GM18511 (cell line): Measurements from ENCODE around the gene LSAMP.

ENCODE experiments used
- ATAC-seq: cut with Tn5 transposase; IDR thresholded peaks from one replicate; pipeline ENCODE4 v1.9.1; 2021; ENCODE audit warnings: mild to moderate bottlenecking, moderate library complexity; ENCODE audit not compliant: unreplicated experiment

LSAMP gene

GRCh38 chr3:116445311-116445841 is at the start of gene LSAMP:
LSAMP (minus strand) TSS chr3:116445487.
- ATAC-seq = no peak

- ATAC-seq = peak; percentile 56
Measured at GRCh38 chr3:116492379-116492778, 47.1 kb upstream of the LSAMP start.

DNA sequence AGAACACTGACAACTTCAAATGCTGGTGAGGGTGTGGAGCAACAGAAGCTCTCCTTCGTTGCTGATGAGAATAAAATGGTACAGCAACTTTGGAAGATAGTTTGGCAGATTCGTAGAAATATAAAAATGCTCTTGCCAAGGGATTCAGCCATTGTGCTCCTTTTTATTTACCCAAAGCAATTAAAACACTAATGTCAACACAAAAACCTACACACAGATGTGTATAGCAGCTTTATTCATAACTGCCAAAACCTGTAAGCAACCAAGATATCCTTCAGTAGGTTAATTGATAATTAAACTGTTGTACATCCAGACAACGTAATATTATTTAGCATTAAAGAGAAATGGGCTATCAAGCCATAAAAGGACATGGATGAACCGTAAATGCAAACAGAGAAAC is 37.8 kb upstream of the LSAMP start:
- ATAC-seq = no peak

GRCh38 chr3:116476691-116477090 is 31.4 kb upstream of the LSAMP start:
- no peak for ATAC-seq

DNA sequence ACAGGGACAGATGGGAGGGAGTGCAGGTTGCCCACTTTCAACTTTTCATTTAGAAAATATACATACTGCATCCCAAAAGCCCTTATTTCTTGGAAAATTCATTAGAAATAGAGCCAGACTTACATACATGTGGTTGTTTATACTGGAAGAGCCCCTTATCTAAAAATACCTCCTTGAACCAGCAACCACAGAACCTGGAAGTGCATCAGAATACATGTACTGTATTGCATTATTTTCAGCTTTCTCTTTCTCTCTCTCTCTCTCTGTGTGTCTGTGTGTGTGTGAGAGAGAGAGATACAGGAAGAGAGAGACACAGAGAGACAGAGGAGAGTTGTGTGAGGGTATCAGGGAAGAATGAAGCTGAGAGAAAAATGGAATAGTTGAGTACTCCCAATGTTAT is 29.5 kb upstream of the LSAMP start:
- ATAC-seq = no peak

DNA sequence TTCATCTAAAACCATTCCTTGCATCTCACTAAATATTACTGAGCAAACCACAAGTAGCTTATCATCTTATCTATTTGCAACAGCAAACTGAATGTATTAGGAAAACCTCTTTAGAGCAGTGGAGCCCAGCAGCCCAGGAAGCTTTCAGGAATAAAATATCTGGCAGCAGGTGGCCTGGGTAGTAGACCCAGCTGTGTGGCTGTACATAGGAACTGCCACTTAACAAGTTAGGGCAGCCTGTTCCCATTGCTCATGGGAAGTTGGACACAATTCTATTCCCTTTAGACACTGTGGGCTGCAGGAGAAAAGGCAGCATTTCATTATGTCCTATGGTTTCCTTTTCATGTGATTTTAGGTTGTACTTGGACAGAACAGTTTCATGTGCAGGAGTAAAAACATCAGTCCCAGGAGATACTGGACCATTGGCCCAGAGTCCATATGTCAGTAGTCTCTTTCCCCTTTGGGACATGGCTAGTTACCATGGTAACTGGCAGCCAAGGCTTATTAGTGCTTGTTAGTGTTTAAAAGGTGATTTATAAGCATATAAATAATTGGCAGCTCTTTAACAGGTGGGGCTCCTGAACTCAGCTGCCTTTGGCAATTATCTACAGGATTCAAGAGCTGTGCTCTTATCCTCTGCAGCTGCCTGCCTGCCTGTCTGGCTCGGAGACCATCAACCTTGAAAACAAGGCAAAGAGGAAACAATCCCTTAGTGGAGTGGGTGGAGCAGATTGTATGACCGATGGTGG is 28.9 kb upstream of the LSAMP start:
- no peak for ATAC-seq

GRCh38 chr3:116473602-116474001 is 28.3 kb upstream of the LSAMP start:
- ATAC-seq = no peak

DNA sequence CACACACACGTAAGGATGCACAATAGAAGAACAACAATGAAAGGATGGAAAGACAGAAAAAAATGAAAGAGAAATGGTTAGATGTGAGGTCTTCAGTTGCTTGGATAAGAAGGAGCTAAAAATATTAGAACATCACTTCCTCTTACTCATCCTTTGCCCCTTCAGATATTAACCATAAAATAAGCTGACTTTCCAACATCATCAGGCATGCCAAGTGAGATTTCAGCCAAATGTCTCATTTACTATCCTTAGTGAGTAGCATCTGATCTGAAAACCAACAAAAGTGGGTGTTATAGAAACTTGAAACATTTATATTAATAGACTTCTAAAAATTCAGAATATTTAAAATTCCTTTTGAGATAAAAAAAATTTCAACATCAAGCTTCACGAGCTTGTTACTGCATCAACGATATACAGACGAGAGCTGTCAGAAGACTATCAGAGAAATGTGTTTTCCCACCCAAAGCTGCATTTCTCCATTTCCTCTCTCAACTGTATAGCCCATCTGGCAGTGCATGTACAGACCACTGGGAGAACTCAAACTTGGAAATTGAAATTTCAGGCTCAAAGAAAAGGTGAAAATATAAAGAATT is 25.4 kb upstream of the LSAMP start:
- no peak for ATAC-seq

DNA sequence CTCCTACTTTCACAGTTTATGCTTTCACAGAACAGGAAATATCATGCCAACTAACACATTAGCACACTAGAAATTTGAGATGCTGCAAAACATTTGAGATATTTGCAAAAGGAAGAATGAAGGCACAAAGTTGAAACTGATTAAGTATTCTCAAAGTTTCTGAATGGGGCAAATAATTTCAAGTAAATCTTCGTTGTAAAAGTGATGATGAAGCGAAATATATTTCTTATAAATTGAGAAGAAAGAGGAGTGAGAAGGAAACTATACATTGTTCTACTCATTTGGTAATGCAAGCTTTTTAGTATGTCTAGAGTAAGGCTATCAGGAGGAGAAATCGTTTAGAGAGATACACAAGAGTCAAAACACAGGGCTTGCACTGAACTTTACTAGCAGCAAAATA is 24.3 kb upstream of the LSAMP start:
- ATAC-seq = no peak

DNA sequence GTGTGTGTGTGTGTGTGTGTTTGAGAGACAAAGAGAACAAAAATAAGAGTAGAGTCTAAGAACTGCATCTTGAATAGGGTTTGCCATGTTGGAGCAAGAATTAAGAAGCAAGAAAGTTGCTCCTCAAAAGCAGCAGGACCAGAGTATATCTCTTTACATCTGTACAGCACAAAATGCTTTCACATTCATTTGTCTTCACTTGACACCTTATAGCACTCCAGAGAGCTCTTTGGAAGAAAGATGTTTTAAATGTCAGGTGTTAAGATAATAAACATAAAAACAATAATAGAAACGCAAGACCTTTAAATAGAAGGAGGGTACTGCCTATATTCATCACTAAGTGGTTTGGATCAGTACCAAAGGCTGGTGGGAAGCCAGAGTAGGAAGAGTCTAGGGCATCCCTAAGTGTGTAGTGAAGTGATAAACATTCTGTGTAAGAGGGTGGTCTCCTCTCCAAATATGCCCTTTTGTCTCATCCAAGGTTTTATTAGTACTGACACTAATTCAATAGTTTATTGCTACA is 19.1 kb upstream of the LSAMP start:
- ATAC-seq = no peak

DNA sequence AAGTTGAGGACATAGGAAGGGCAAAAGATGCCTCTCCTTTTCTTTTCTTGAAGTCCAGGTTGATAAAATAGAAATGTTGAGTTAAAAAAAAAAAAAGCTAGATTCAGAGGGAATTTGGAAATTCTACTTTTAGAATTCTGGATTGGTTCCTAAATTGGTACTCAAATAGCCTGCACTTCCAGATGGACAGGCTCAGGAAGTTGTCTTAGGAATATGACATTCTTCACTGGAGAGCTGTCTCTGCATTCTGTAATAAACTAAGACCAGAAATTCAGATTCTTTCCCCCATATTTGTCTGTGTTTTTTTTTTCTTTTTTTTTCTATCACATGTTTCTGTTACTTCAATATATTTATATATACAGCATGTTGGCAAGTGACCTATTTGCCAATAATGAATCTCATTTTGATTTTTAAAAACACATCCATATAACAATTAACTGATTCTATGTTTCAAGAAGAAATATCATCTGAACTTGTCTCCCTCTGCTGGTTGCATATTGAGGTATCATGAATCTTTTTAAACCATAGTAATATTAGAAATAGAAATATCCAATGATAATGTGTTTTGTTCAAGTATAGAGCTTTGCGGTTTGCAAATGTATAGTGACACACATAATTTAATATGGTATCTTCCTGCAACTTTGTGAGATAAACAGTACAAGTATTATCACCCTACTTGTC is 8.5 kb upstream of the LSAMP start:
- ATAC-seq = no peak

DNA sequence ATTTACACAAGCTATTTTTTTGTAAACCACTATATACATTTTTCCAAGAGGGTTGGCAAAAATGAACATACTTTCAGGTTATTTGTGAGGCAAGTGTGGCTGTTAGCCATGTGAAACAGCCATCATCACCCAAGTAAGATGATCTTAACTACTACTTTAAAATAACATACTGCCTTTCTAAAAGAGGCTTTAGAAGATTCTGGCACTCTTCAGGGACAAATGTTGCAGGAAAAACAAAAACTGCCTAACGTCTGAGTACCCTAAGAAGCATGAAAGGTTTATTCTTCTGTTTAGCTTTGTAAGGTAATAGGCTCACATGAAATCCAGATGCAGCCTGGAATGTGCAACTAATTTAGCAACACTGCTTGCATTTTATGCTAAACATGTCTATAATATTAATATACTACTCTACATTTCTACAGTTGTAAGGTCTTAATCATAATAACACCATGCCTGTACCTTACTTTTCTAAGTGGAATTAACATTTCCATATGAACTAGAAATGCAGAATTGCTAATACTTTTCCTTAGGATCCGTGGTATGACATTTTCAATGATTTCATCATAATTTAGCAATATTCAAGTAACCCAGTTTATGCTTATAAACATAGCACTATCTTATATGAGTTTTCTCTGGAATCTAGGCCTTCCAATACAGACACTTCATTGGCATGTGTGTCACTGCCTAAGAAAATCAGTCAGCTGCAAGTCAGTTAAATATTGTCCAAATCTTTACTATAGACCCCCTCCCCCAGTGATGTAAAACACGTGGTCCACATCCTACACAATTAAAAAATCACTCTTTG is 4.5 kb upstream of the LSAMP start:
- ATAC-seq = no peak

DNA sequence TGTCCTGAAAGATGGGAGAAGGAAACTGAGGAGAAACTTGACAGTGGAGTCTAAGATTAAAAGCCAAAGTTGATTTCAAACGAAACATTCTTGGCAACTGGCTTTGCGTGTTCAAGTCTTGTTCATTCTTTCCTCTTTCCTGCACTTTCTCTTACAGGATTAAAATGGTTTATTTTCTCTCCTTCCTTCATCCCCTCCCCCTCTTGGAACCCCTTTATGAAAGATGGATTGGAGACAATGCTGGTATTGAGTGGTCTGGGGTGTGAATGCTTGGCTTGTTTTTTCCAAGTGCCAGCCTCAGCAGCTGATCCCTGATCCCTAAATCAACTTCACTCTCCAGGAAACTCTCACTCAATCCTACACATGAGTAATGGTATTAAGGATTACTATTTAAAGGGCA is 703 bp upstream of the LSAMP start:
- ATAC-seq = no peak

- no peak for ATAC-seq
Measured at GRCh38 chr3:116444819-116445310, 422 bp downstream of the LSAMP start.

DNA sequence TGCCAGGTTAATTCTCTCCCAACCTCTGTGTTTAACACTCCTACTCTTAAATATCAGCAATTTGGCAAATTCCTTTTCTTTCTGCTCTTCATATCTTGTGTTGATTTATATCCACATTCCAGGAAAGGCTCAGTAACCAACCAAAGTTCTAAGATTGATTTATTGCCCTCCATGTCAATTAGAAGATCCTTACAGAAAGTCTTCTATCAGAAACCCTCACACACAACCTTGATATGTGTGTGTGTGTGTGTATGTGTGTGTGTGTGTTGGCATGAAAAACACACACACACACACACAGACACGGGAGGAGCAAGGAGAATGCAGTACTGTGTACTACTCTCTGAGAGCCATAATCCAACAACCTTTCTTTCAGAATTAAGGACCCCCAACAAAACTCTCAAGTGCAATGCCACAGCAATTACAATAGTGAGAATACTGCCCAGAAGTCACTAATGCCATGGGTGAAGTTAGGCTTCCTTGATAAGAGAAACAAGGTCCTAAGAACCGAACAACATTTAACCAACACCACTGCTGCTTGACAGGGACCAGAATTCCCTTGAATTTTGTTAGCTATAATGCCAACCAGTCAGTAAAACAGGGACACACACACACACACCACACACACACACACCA is 1.1 kb downstream of the LSAMP start:
- no peak for ATAC-seq

GRCh38 chr3:116443191-116443661 is 2.1 kb downstream of the LSAMP start:
- no peak for ATAC-seq

- no peak for ATAC-seq
Measured at GRCh38 chr3:116442331-116443021, 2.8 kb downstream of the LSAMP start.

DNA sequence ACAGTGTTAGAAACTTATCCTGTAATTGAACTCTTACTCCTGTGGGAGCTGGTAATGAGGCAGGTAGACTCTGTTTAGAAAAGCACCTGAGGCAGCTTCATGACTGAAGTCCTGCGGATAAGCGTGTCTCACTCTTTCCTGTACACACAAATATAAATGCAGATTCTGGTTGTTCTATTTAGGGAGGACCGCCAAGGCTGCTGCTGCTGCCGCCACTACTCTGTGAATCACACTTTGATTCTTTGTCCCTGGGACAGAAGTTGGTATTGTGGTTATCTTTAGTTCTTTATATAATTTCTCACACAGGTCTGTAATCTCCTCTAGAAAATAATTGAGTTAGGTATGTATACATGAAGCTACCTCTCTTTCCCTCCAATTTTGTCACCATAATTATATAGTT is 3.6 kb downstream of the LSAMP start:
- no peak for ATAC-seq

GRCh38 chr3:116440196-116440595 is 5.1 kb downstream of the LSAMP start:
- no peak for ATAC-seq

GRCh38 chr3:116433552-116433951 is 11.7 kb downstream of the LSAMP start:
- ATAC-seq = no peak
